ENCODE data around the gene ZC3H4. TPM values are rescaled to one million over a fixed set of nuclear protein-coding genes. Genes with fewer than 3 reads are reported as not detected.
A peak's percentile ranks its signal among the peaks of the same experiment; 100 is the strongest.

ZC3H4 gene
- total RNA-seq, 1 experiment from 2014 or later: 41.8 TPM

DNA sequence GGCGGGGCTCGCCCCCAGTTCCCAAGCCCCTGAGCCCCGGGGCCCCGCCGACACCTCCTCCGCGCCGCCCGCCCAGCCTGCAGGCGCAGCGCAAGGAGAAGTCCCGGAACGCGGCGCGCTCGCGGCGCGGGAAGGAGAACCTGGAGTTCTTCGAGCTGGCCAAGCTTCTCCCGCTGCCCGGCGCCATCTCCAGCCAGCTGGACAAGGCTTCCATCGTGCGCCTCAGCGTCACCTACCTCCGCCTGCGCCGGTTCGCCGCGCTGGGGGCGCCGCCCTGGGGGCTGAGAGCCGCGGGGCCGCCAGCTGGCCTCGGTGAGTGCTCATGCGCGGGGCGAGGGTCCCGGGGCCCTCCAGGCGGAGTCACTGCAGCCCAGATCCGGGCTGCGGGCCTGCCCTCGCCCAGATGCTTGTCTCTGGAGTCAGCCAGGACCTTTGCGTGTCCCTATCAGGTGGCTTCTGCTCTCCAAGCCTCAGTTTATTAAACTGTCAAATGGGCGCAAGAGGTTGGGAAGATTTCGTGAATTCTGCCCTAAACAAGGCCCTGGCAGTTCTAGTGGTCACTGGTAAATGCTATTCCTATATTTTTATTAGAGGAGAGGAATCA lies 91.9 kb downstream of the ZC3H4 start:
- ChIA-PET POLR2A (interaction anchor here (0.7 to 2.9 kb wide), 3 partner anchors 12 to 276 kb away, joined by 3 to 14 read pairs (median 6); no protein-coding TSS in a partner anchor), CTCF (interaction anchor here (0.5 to 2.9 kb wide), 4 partner anchors 8 to 101 kb away, joined by 3 to 11 read pairs (median 4); no protein-coding TSS in a partner anchor)
- intact Hi-C loops (cut with micrococcal nuclease): no loop called here
- Mint-ChIP-seq H3K27ac (ENCODE audit: low read depth, unreplicated experiment) (no peak overlapping the region), H3K4me1 (ENCODE audit: insufficient read depth, unreplicated experiment) (peaks cover 5% of the 10 kb centered on the region), H3K9me3 (ENCODE audit: unreplicated experiment) (no peaks in the 10 kb centered on the region), H3K27me3 (ENCODE audit: insufficient read depth, unreplicated experiment) (peaks cover 30% of the 10 kb centered on the region), H3K36me3 (ENCODE audit: insufficient read depth, unreplicated experiment) (peaks cover 1% of the 10 kb centered on the region), H3K4me3 (ENCODE audit: unreplicated experiment) (peak overlapping the region; percentile 72)
- DNase-seq (ENCODE audit: unreplicated experiment): no peak
- BruUV-seq (replicated peaks): no TSS peak
- TF ChIP-seq, protein P1, sequence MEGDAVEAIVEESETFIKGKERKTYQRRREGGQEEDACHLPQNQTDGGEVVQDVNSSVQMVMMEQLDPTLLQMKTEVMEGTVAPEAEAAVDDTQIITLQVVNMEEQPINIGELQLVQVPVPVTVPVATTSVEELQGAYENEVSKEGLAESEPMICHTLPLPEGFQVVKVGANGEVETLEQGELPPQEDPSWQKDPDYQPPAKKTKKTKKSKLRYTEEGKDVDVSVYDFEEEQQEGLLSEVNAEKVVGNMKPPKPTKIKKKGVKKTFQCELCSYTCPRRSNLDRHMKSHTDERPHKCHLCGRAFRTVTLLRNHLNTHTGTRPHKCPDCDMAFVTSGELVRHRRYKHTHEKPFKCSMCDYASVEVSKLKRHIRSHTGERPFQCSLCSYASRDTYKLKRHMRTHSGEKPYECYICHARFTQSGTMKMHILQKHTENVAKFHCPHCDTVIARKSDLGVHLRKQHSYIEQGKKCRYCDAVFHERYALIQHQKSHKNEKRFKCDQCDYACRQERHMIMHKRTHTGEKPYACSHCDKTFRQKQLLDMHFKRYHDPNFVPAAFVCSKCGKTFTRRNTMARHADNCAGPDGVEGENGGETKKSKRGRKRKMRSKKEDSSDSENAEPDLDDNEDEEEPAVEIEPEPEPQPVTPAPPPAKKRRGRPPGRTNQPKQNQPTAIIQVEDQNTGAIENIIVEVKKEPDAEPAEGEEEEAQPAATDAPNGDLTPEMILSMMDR (IDR thresholded peaks at IDR 0.05; ENCODE audit: unreplicated experiment): no peak

DNA sequence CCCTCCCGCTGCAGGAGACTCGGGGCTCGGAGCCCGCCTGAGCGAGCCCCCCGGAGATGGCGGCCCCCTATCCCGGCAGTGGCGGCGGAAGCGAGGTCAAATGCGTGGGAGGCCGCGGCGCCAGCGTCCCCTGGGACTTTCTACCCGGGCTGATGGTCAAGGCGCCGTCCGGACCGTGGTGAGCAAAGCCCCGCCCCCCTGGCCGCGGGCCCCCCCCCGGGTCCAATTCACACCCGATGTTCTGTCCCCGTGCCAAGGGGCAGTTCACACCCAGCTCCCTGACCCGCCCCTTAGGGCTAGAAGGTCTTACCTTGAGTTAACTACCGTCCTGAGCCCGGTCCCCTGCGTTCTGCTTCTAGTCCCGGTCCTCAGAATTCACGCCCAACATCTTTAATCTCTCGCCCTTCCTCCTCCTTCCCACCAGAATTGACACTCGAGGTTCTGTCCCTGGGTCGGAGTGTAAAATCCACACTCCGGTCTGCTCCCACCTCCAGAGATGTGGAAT lies 92.5 kb downstream of the ZC3H4 start:
- no peak for DNase-seq (ENCODE audit: unreplicated experiment)
- H3K27ac Mint-ChIP-seq (ENCODE audit: low read depth, unreplicated experiment): no peak overlapping the region
- H3K36me3 Mint-ChIP-seq (ENCODE audit: insufficient read depth, unreplicated experiment): peaks cover 5% of the 10 kb centered on the region
- no TSS peak for BruUV-seq (replicated peaks)
- H3K4me1 Mint-ChIP-seq (ENCODE audit: insufficient read depth, unreplicated experiment): peaks cover 5% of the 10 kb centered on the region
- H3K4me3 Mint-ChIP-seq (ENCODE audit: unreplicated experiment): peak overlapping the region; percentile 72
- CTCF ChIA-PET: interaction anchor here (1.6 to 2.9 kb wide), 2 partner anchors 8 to 14 kb away, joined by 3 to 11 read pairs; no protein-coding TSS in a partner anchor
- POLR2A ChIA-PET: interaction anchor here (2.9 kb wide), 1 partner anchor 15 kb away, joined by 14 read pairs; no protein-coding TSS in a partner anchor
- no peaks in the 10 kb centered on the region for H3K9me3 Mint-ChIP-seq (ENCODE audit: unreplicated experiment)
- intact Hi-C loops (cut with micrococcal nuclease): no loop called here
- H3K27me3 Mint-ChIP-seq (ENCODE audit: insufficient read depth, unreplicated experiment): peaks cover 30% of the 10 kb centered on the region
- TF ChIP-seq, protein P1 (IDR thresholded peaks at IDR 0.05; ENCODE audit: unreplicated experiment): no peak

DNA sequence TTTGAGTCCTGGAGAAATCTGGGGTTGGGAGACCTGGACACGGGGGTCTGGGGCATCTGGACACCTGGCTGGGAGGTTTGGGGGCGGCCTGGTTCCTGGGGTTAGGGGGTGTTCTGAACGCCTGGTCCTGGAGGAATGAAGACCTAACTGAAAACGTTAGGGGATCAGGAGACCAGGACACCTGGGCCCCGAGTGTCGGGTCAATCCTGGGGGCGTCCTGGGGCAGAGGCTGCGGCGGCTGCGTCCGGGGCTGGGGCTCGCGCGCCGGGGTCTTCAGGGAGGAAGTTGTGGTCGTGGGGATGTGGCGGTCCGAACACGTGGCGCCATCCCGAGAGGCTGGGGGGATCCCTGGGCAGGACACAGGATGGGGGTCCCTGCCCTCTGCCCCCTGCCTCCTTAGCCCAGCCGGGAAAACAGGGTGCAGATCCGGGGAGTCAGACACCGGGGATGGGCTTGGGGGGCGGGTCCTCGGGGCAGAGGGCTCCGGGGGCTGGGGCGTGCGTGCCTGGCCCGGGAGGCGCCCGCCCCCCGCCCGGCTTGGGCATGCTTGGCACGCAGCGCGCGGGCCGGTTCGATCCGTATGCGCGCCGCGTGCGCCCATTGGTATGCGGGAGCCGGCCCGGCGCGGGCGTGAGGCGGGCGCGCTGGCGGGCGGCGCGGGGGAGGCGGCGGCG lies 93.3 kb downstream of the ZC3H4 start:
- intact Hi-C loops (cut with micrococcal nuclease): no loop called here
- H3K27me3 Mint-ChIP-seq (ENCODE audit: insufficient read depth, unreplicated experiment): peaks cover 30% of the 10 kb centered on the region
- H3K36me3 Mint-ChIP-seq (ENCODE audit: insufficient read depth, unreplicated experiment): peaks cover 5% of the 10 kb centered on the region
- DNase-seq (ENCODE audit: unreplicated experiment): no peak
- peaks cover 5% of the 10 kb centered on the region for H3K4me1 Mint-ChIP-seq (ENCODE audit: insufficient read depth, unreplicated experiment)
- no TSS peak for BruUV-seq (replicated peaks)
- peak overlapping the region; percentile 54 for H3K4me3 Mint-ChIP-seq (ENCODE audit: unreplicated experiment)
- ChIA-PET CTCF (interaction anchor here (0.6 kb wide), 2 partner anchors 29 to 215 kb away, joined by 3 to 4 read pairs; no protein-coding TSS in a partner anchor), POLR2A (interaction anchor here (0.5 kb wide), 1 partner anchor 90 kb away, joined by 3 read pairs; no protein-coding TSS in a partner anchor)
- TF ChIP-seq, protein P1 (IDR thresholded peaks at IDR 0.05; ENCODE audit: unreplicated experiment): no peak
- H3K9me3 Mint-ChIP-seq (ENCODE audit: unreplicated experiment): no peaks in the 10 kb centered on the region
- no peak overlapping the region for H3K27ac Mint-ChIP-seq (ENCODE audit: low read depth, unreplicated experiment)

DNA sequence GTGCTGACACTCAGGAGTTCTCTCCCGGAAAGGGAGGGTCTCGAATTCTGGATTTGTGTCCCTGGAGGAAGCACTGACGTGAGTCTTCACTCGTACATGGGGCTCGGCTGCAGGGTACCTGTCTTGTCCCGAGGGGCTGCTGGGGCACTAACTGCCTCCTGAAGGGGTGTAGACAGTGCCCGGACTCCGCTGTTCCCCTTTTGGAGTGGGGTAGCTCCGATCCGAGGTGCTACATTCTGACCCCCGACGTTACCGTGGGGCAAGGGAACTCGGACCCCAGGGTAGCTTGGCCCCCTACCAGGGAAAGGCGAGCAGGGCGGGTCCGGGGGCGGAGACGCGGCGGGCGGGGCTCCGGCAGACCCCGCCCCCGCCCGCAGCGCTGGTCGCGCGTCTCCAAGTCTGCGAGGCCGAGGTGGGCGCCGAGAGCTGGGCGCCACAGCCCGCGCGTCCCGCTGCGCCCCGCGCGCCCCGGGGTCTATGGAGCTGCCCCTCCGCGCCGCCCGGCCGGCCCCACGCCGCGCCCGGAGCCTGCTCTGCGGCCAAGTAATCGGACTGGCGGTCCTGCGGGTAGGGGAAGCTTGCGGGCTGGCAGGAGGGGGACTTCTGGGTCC lies 94.0 kb downstream of the ZC3H4 start, which contains the start of gene NPAS1:
TSS of gene NPAS1 (plus strand) at position 407 of the 611 bp plus-strand sequence. CDS start 1,211 bp downstream, outside the sequence.
- BruUV-seq (replicated peaks): no TSS peak
- no peaks in the 10 kb centered on the region for H3K9me3 Mint-ChIP-seq (ENCODE audit: unreplicated experiment)
- H3K4me1 Mint-ChIP-seq (ENCODE audit: insufficient read depth, unreplicated experiment): peaks cover 5% of the 10 kb centered on the region
- TF ChIP-seq, protein P1 (IDR thresholded peaks at IDR 0.05; ENCODE audit: unreplicated experiment): no peak
- no peak within 1 kb of the TSS for H3K27ac Mint-ChIP-seq (ENCODE audit: low read depth, unreplicated experiment)
- ChIA-PET POLR2A (interaction anchor here (0.5 kb wide), 1 partner anchor 90 kb away, joined by 3 read pairs; no protein-coding TSS in a partner anchor), CTCF (interaction anchor here (0.6 kb wide), 1 partner anchor 214 kb away, joined by 3 read pairs; no protein-coding TSS in a partner anchor)
- H3K27me3 Mint-ChIP-seq (ENCODE audit: insufficient read depth, unreplicated experiment): peaks cover 30% of the 10 kb centered on the region
- no peak for DNase-seq (ENCODE audit: unreplicated experiment)
- peaks cover 5% of the 10 kb centered on the region for H3K36me3 Mint-ChIP-seq (ENCODE audit: insufficient read depth, unreplicated experiment)
- H3K4me3 Mint-ChIP-seq (ENCODE audit: unreplicated experiment): peak within 1 kb of the TSS; percentile 54
- intact Hi-C loops (cut with micrococcal nuclease): loop anchor here (10.0 kb wide), 1 partner anchor 225 kb away; no protein-coding TSS in a partner anchor

All from MCF 10A (cell line).